ENCODE results near the gene ZNF607. TPM values are rescaled to one million over a fixed set of nuclear protein-coding genes. Genes with fewer than 3 reads are reported as not detected.

ZNF607 gene
- total RNA-seq, 1 donor from 2014 or later: 6.3 TPM

DNA sequence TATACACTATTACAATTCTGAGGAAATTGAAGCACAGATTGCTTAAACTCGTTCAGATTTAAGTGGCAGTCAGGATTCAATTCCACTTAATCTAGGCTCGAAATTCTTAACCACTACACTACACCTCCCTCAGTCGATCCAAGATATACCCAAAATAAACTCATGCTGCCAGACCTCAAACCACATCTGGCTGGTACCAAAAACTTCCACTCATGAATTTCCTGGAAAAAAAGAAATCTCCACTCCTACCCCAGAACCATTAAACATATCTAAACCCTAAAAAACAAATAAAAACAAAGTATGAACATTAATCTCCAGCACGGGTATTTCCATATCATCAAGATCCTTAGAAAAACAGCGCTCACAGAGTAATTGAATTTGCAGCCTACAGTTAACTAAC, 65.4 kb downstream of the ZNF607 start:
- H3K27ac Mint-ChIP-seq (ENCODE audit: unreplicated experiment): peak overlapping the region; percentile 0
- DNase-seq (ENCODE audit: low read depth): no peak
- Histone ChIP-seq H3K9me3 (ENCODE audit: insufficient read depth, low read depth, low read length) (no peaks in the 10 kb centered on the region), H3K9ac (ENCODE audit: low read length) (peak overlapping the region; percentile 89), H3K27ac (ENCODE audit: low read depth, low read length) (peak overlapping the region; percentile 86), H3K4me2 (ENCODE audit: low read length) (peak overlapping the region; percentile 97), H3K36me3 (ENCODE audit: insufficient read depth, low read length) (no peaks in the 10 kb centered on the region), H3K4me3 (ENCODE audit: insufficient read depth, low read depth, low read length) (peak overlapping the region; percentile 87), H3K27me3 (ENCODE audit: insufficient read depth, low read length) (no peaks in the 10 kb centered on the region), H2AFZ (ENCODE audit: low read depth, low read length) (peak overlapping the region; percentile 100), H3K79me2 (ENCODE audit: insufficient read depth, low read length) (peaks cover 58% of the 10 kb centered on the region), H3K4me1 (ENCODE audit: insufficient read depth, low read length) (peaks cover 14% of the 10 kb centered on the region), H4K20me1 (ENCODE audit: insufficient read depth, low read length) (peaks cover 8% of the 10 kb centered on the region)
- TF ChIP-seq, protein P1, sequence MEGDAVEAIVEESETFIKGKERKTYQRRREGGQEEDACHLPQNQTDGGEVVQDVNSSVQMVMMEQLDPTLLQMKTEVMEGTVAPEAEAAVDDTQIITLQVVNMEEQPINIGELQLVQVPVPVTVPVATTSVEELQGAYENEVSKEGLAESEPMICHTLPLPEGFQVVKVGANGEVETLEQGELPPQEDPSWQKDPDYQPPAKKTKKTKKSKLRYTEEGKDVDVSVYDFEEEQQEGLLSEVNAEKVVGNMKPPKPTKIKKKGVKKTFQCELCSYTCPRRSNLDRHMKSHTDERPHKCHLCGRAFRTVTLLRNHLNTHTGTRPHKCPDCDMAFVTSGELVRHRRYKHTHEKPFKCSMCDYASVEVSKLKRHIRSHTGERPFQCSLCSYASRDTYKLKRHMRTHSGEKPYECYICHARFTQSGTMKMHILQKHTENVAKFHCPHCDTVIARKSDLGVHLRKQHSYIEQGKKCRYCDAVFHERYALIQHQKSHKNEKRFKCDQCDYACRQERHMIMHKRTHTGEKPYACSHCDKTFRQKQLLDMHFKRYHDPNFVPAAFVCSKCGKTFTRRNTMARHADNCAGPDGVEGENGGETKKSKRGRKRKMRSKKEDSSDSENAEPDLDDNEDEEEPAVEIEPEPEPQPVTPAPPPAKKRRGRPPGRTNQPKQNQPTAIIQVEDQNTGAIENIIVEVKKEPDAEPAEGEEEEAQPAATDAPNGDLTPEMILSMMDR (IDR thresholded peaks at IDR 0.05; ENCODE audit: insufficient read depth, low read depth, low read length): no peak
- no peak for TF ChIP-seq EZH2 (IDR thresholded peaks at IDR 0.05; ENCODE audit: insufficient read depth, low read length)
- no peak for FAIRE-seq
- peaks cover 14% of the 10 kb centered on the region for H3K36me3 Mint-ChIP-seq (ENCODE audit: low read depth, unreplicated experiment)
- peaks cover 6% of the 10 kb centered on the region for H3K9me3 Mint-ChIP-seq (ENCODE audit: unreplicated experiment)
- peak overlapping the region; percentile 96 for H3K4me3 Mint-ChIP-seq (ENCODE audit: unreplicated experiment)
- no peaks in the 10 kb centered on the region for H3K27me3 Mint-ChIP-seq (ENCODE audit: low read depth, unreplicated experiment)
- H3K4me1 Mint-ChIP-seq (ENCODE audit: low read depth, unreplicated experiment): peaks cover 2% of the 10 kb centered on the region

Other genes starting within 250 kb of the ZNF607 start
- gene ZNF793, start 212.8 kb downstream of the ZNF607 start, total RNA-seq: 8.5 and 9.8 TPM in 2 replicates
- gene ZNF571, start 125.0 kb downstream of the ZNF607 start, total RNA-seq: 3.0 and 3.2 TPM in 2 replicates
- gene ZNF540, start 124.9 kb downstream of the ZNF607 start, total RNA-seq: 0.66 and 0.77 TPM in 2 replicates
- 13.4 and 13.9 TPM in 2 replicates for gene ZFP30, start 64.3 kb downstream of the ZNF607 start, total RNA-seq
- 8.1 and 8.6 TPM in 2 replicates for gene ZNF573, start 59.8 kb upstream of the ZNF607 start, total RNA-seq
- not detected in 2 replicates for gene WDR87, start 186.8 kb upstream of the ZNF607 start, total RNA-seq
- 19.2 and 26.9 TPM in 2 replicates for gene SIPA1L3, start 187.4 kb upstream of the ZNF607 start, total RNA-seq